ENCODE measurements around the gene DUSP1. TPM values are rescaled to one million over a fixed set of nuclear protein-coding genes. Genes with fewer than 3 reads are reported as not detected.

The DUSP1 gene
- total and polyA plus RNA-seq, 4 experiments from 2014 or later, result 18.0 to 879 (median 158) TPM

- no peak for DNase-seq
- no peaks in the 10 kb centered on the region for H3K36me3 Mint-ChIP-seq
- no peak overlapping the region for H3K27ac Mint-ChIP-seq
- intact Hi-C loops (cut with micrococcal nuclease), result no loop called here
- ChIA-PET CTCF (ENCODE audit: partially characterized antibody) (no interaction called here), POLR2A (ENCODE audit: partially characterized antibody) (interaction anchor here (2.4 kb wide), 1 partner anchor 42 kb away, joined by 7 read pairs; the partner anchor contains the start of gene DUSP1)
- peaks cover 0 to under 1% (median under 1%) of the 10 kb centered on the region in 4 donors for H3K4me1 Mint-ChIP-seq
- no peaks in the 10 kb centered on the region for H3K4me1 ChIP-seq (ENCODE audit: insufficient read depth, low read length)
- no peaks in the 10 kb centered on the region for H3K36me3 ChIP-seq (ENCODE audit: insufficient read depth, low read length)
- no peak overlapping the region for H3K27ac ChIP-seq (ENCODE audit: low read depth, low read length)
- no peak overlapping the region for H3K4me3 Mint-ChIP-seq
- H3K27me3 ChIP-seq (ENCODE audit: insufficient read depth, low read length), result no peaks in the 10 kb centered on the region
- H3K4me3 ChIP-seq (ENCODE audit: low read length in 2 of 2), result no peak overlapping the region
- H3K9me3 ChIP-seq (ENCODE audit: control insufficient read depth in 1 of 2, low read length in 2 of 2), result no peaks in the 10 kb centered on the region
- H3K27me3 Mint-ChIP-seq, result no peaks in the 10 kb centered on the region
- H3K9me3 Mint-ChIP-seq, result no peaks in the 10 kb centered on the region
Measured at GRCh38 chr5:172729588-172729987, 41.4 kb downstream of the DUSP1 start.

- ChIA-PET POLR2A (ENCODE audit: partially characterized antibody) (interaction anchor here (2.4 kb wide), 1 partner anchor 43 kb away, joined by 7 read pairs; the partner anchor contains the start of gene DUSP1), CTCF (ENCODE audit: partially characterized antibody) (interaction anchor here (0.5 to 1.4 kb wide), 3 partner anchors 12 to 44 kb away, joined by 3 to 4 read pairs (median 4); no protein-coding TSS in a partner anchor)
- Histone ChIP-seq H3K9me3 (ENCODE audit: control insufficient read depth in 1 of 2, low read length in 2 of 2) (no peaks in the 10 kb centered on the region), H3K36me3 (ENCODE audit: insufficient read depth, low read length) (no peaks in the 10 kb centered on the region), H3K4me1 (ENCODE audit: insufficient read depth, low read length) (no peaks in the 10 kb centered on the region), H3K4me3 (ENCODE audit: low read length in 2 of 2) (no peak overlapping the region), H3K27ac (ENCODE audit: low read depth, low read length) (no peak overlapping the region), H3K27me3 (ENCODE audit: insufficient read depth, low read length) (no peaks in the 10 kb centered on the region)
- DNase-seq, result no peak
- H3K4me1 Mint-ChIP-seq, result peaks cover 0 to 1% (median under 1%) of the 10 kb centered on the region in 4 donors
- no peaks in the 10 kb centered on the region for H3K9me3 Mint-ChIP-seq
- no peak overlapping the region for H3K4me3 Mint-ChIP-seq
- H3K27me3 Mint-ChIP-seq, result no peaks in the 10 kb centered on the region
- H3K36me3 Mint-ChIP-seq, result no peaks in the 10 kb centered on the region
- intact Hi-C loops (cut with micrococcal nuclease), result no loop called here
- peak overlapping the region in 1 of 7 donors; percentile 9 for H3K27ac Mint-ChIP-seq
Measured at GRCh38 chr5:172728481-172729241, 42.3 kb downstream of the DUSP1 start.

- Mint-ChIP-seq H3K27me3 (no peaks in the 10 kb centered on the region), H3K4me3 (no peak overlapping the region), H3K9me3 (no peaks in the 10 kb centered on the region), H3K36me3 (no peaks in the 10 kb centered on the region), H3K27ac (no peak overlapping the region), H3K4me1 (peaks cover 2 to 5% (median 3%) of the 10 kb centered on the region in 4 donors)
- Histone ChIP-seq H3K27ac (ENCODE audit: low read depth, low read length) (no peak overlapping the region), H3K36me3 (ENCODE audit: insufficient read depth, low read length) (no peaks in the 10 kb centered on the region), H3K9me3 (ENCODE audit: control insufficient read depth in 1 of 2, low read length in 2 of 2) (no peaks in the 10 kb centered on the region), H3K27me3 (ENCODE audit: insufficient read depth, low read length) (no peaks in the 10 kb centered on the region), H3K4me3 (ENCODE audit: low read length in 2 of 2) (no peak overlapping the region), H3K4me1 (ENCODE audit: insufficient read depth, low read length) (peaks cover 6% of the 10 kb centered on the region)
- ChIA-PET POLR2A (ENCODE audit: partially characterized antibody) (interaction anchor here (2.4 kb wide), 1 partner anchor 44 kb away, joined by 7 read pairs; the partner anchor contains the start of gene DUSP1), CTCF (ENCODE audit: partially characterized antibody) (interaction anchor here (1.3 to 1.4 kb wide), 2 partner anchors 11 to 13 kb away, joined by 4 read pairs; no protein-coding TSS in a partner anchor)
- intact Hi-C loops (cut with micrococcal nuclease), result no loop called here
- DNase-seq, result no peak
Measured at GRCh38 chr5:172727551-172727950, 43.4 kb downstream of the DUSP1 start.

- Mint-ChIP-seq H3K4me3 (no peak overlapping the region), H3K27me3 (no peaks in the 10 kb centered on the region), H3K4me1 (peaks cover 7 to 11% (median 9%) of the 10 kb centered on the region in 4 donors), H3K27ac (no peak overlapping the region), H3K36me3 (no peaks in the 10 kb centered on the region), H3K9me3 (no peaks in the 10 kb centered on the region)
- Histone ChIP-seq H3K4me1 (ENCODE audit: insufficient read depth, low read length) (peaks cover 12% of the 10 kb centered on the region), H3K27me3 (ENCODE audit: insufficient read depth, low read length) (no peaks in the 10 kb centered on the region), H3K9me3 (ENCODE audit: control insufficient read depth in 1 of 2, low read length in 2 of 2) (no peaks in the 10 kb centered on the region), H3K4me3 (ENCODE audit: low read length in 2 of 2) (no peak overlapping the region), H3K36me3 (ENCODE audit: insufficient read depth, low read length) (no peaks in the 10 kb centered on the region), H3K27ac (ENCODE audit: low read depth, low read length) (no peak overlapping the region)
- DNase-seq, result no peak
- CTCF ChIA-PET (ENCODE audit: partially characterized antibody), result interaction anchor here (1.0 to 1.4 kb wide), 4 partner anchors 10 to 206 kb away, joined by 3 to 4 read pairs (median 3); no protein-coding TSS in a partner anchor
- intact Hi-C loops (cut with micrococcal nuclease), result no loop called here
- POLR2A ChIA-PET (ENCODE audit: partially characterized antibody), result interaction anchor here (1.0 to 2.4 kb wide), 2 partner anchors 38 to 45 kb away, joined by 3 to 7 read pairs; partner anchors contain the start of gene DUSP1
Measured at GRCh38 chr5:172726966-172727365, 44.0 kb downstream of the DUSP1 start.

GRCh38 chr5:172725785-172726184, 45.2 kb downstream of the DUSP1 start:
- no peak overlapping the region for H3K4me3 Mint-ChIP-seq
- CTCF ChIA-PET (ENCODE audit: partially characterized antibody), result interaction anchor here (0.6 to 1.4 kb wide), 4 partner anchors 12 to 229 kb away, joined by 3 to 5 read pairs (median 3); no protein-coding TSS in a partner anchor

GRCh38 chr5:172725273-172725672, 45.7 kb downstream of the DUSP1 start:
- Mint-ChIP-seq H3K4me1 (peaks cover 11 to 21% (median 16%) of the 10 kb centered on the region in 4 donors), H3K9me3 (no peaks in the 10 kb centered on the region), H3K27me3 (no peaks in the 10 kb centered on the region), H3K36me3 (no peaks in the 10 kb centered on the region), H3K4me3 (no peak overlapping the region), H3K27ac (no peak overlapping the region)
- no peaks in the 10 kb centered on the region for H3K27me3 ChIP-seq (ENCODE audit: insufficient read depth, low read length)
- ChIA-PET CTCF (ENCODE audit: partially characterized antibody) (interaction anchor here (0.8 to 2.3 kb wide), 6 partner anchors 9 to 47 kb away, joined by 3 to 9 read pairs (median 3); no protein-coding TSS in a partner anchor), POLR2A (ENCODE audit: partially characterized antibody) (interaction anchor here (6.5 to 7.0 kb wide), 2 partner anchors 41 to 45 kb away, joined by 45 to 97 read pairs; partner anchors contain the start of gene DUSP1)
- no peak overlapping the region for H3K27ac ChIP-seq (ENCODE audit: low read depth, low read length)
- H3K36me3 ChIP-seq (ENCODE audit: insufficient read depth, low read length), result no peaks in the 10 kb centered on the region
- H3K4me3 ChIP-seq (ENCODE audit: low read length in 2 of 2), result no peak overlapping the region
- DNase-seq, result no peak
- no peaks in the 10 kb centered on the region for H3K9me3 ChIP-seq (ENCODE audit: control insufficient read depth in 1 of 2, low read length in 2 of 2)
- H3K4me1 ChIP-seq (ENCODE audit: insufficient read depth, low read length), result peaks cover 20% of the 10 kb centered on the region
- intact Hi-C loops (cut with micrococcal nuclease), result no loop called here

More at GRCh38 chr5:172725785-172726184, 45.2 kb downstream of the DUSP1 start:
- Mint-ChIP-seq H3K4me1 (peaks cover 11 to 18% (median 16%) of the 10 kb centered on the region in 4 donors), H3K27me3 (no peaks in the 10 kb centered on the region), H3K27ac (peak overlapping the region in 1 of 7 donors; percentile 63), H3K36me3 (no peaks in the 10 kb centered on the region), H3K9me3 (no peaks in the 10 kb centered on the region)
- Histone ChIP-seq H3K27me3 (ENCODE audit: insufficient read depth, low read length) (no peaks in the 10 kb centered on the region), H3K4me1 (ENCODE audit: insufficient read depth, low read length) (peaks cover 20% of the 10 kb centered on the region), H3K9me3 (ENCODE audit: control insufficient read depth in 1 of 2, low read length in 2 of 2) (no peaks in the 10 kb centered on the region), H3K27ac (ENCODE audit: low read depth, low read length) (no peak overlapping the region), H3K36me3 (ENCODE audit: insufficient read depth, low read length) (no peaks in the 10 kb centered on the region), H3K4me3 (ENCODE audit: low read length in 2 of 2) (no peak overlapping the region)
- intact Hi-C loops (cut with micrococcal nuclease), result no loop called here
- POLR2A ChIA-PET (ENCODE audit: partially characterized antibody), result interaction anchor here (6.5 to 7.0 kb wide), 2 partner anchors 40 to 45 kb away, joined by 45 to 97 read pairs; partner anchors contain the start of gene DUSP1
- DNase-seq, result no peak
